HG03196 (cell line): ENCODE results near the gene UBXN4.
A peak's percentile ranks its signal among the peaks of the same experiment; 100 is the strongest.
"Not testable (repeated sequence)": the region's sequence is repeated elsewhere in the genome, so short reads cannot be mapped to it uniquely, and the experiment has no call there.

Source experiments
- ATAC-seq: cut with Tn5 transposase; IDR thresholded peaks from one replicate; pipeline ENCODE4 v1.9.1; 2021; ENCODE audit not compliant: unreplicated experiment

The UBXN4 gene

DNA sequence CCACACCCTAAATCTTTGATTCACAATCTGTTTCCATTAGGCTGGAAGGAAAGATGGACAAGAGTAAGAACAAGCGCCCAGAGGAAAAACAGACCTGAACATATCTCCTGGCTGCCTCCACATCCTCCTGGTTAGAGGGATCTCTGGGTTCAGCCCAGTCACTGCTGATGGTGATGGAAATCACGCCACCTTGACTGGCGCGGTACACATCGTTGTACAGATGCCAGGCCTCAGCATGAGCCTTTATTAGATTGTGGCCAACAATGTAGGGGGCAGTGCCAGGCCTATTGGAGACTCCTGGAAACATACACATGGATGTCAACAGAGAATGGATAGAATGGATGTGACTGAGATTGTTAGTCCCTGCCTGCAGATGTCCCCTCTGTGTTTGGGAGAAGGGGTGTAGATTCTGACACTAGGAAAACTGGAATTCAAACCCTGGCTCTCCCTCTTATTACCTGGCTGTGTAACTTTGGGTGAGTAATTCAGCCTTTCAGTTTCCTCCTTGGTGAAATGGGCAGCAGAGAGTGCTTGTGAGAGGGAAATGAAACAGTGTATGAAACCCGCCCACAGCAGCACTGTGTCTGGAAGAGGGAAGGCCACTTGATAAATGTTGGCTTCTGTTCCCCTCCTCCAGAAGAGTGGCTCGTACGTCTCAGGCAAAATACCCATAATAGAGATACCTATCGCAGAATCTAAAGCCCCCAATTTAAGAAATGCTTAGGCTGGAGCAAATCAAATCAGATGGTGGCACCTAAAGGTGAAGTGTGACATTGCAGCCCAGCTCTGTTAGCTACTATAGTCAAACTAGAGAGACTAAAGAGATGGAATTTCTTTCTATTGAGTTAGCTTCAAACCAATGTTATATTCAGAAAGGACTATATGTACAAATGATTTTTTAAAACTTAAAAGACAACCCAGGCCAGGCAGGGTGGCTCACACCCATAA lies 59.1 kb downstream of the UBXN4 start:
- ATAC-seq = no peak

DNA sequence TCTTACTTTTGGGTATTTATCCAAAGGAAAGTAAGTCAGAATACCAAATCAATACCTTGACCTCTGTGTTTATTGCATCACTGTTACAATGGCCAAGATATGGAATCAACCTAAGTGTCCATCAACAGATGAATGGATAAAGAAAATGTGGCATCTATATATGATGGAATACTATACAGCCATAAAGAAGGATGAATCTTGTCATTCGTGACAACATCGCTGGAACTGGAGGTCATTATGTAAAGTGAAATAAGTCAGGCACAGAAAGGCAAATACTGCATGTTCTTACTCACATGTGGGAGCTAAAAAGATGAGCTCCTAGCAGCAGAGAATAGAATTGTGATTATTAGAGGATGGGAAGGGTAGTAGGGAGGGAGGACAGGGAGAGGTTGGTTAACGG lies 60.7 kb downstream of the UBXN4 start:
- no peak for ATAC-seq

DNA sequence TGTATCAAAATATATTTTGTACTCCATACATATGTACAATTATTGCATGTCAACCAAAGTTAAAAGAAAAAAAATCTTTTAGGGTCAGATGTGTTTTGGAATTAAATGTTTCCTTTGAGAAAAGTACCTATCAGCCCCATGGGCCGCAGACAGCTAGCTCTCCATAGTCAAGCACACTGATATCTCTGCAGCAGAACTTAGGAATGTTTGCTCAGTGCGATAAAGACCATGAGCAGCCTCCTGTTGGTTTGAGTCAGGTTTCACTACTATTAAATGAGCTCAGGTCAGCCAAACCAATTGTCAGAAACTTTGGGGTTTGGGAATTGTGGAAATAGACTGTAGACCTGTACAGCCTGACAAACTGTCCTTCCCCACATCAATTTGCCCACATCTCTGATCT lies 61.6 kb downstream of the UBXN4 start:
- no peak for ATAC-seq

DNA sequence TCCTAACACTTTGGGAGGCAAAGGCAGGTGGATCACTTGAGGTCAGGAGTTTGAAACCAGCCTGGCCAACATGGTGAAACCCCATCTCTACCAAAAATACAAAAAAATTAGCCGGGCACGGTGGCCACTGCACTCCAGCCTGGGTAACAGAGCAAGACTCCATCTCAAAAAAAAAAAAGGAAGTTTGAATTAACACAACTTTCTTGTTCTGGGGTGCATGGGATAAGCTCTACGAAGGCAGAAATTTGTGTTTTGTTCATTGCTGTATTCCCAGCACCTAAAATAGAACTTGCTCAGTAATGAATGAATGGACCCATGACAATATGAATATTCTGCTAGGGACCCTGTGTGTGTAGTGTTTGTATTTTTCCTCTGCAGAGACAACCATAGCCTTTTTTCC lies 66.2 kb downstream of the UBXN4 start:
- not testable (repeated sequence) for ATAC-seq

DNA sequence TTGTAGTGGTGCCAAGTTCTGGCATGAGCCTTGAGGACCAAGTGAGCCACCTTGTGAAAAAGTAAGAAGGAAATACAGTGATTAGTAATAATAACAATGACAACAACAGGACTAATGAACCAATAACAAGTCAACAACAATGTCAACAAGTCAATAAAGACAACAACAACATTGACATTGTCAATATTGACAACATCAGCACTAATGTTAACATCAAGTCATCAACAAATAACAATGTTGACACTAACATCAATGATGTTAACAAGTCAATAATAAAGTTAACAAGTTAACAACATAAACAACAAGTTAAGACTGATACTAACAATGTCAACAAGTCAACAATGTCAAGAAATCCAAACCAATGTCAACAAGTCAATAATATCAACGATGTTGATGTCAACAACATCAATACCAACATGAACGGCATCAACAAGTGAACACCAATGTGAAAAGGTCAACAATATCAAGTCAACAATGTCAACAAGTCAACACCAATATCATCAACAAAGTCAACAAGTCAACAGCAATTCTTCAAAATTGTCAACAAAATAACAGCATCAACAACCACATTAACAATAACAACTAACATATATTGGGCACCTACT lies 71.4 kb downstream of the UBXN4 start:
- no peak for ATAC-seq

DNA sequence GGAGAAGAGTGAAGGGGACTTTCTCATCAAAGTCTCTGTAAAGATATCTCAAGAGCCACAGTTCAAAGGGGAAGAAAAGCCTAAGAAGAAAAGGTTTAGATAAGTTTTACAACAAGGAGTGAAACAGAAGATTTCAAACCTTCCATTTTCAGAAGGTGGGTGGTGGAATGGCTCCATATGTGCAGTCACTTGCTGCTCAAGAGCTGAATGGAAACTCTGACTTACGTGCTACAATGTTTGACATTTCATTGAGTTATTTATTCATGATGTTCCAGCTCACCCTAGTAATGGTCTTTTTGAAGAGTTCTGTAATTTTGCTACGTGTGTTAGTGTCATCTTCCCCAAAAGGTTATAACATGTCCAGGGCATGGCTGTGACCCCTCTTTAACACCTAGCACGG lies 73.6 kb downstream of the UBXN4 start:
- ATAC-seq = no peak

DNA sequence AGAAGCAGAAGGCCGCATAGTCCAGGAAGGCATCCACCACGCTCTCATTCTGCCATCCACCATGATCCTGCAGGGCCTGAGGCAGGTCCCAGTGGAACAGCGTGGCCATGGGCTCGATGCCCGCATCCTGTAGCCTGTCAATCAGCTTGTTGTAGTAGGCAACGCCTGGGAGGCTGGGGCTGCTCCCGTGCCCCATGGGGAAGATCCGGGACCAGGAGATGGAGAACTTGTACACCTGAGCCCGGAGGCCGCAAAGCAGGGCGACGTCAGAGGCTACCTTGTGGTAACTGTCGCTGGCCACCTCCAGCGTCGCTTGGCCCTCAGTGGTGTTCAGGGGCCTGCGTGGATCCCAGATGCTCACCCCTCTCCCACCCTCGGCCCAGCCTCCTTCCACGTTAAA lies 75.8 kb downstream of the UBXN4 start:
- no peak for ATAC-seq

DNA sequence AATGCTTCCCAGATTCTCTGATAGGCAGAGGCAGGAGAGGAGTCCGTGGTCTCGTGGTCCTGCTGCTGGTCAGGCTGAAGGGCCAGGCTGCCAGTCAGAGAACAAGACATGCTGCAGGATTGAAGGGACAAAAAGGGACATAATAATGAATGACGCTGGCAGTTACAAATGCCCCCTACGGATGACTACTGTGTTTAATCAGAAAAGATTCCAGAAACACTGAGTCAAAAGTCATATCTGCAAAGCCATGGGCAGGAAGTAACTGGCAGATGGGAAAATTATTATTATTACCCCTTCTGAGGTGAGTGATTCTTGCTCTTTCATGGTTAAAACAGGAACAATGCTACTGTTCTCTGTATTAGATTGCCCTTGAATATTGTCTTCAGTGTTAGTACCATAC lies 76.3 kb downstream of the UBXN4 start:
- ATAC-seq = no peak

DNA sequence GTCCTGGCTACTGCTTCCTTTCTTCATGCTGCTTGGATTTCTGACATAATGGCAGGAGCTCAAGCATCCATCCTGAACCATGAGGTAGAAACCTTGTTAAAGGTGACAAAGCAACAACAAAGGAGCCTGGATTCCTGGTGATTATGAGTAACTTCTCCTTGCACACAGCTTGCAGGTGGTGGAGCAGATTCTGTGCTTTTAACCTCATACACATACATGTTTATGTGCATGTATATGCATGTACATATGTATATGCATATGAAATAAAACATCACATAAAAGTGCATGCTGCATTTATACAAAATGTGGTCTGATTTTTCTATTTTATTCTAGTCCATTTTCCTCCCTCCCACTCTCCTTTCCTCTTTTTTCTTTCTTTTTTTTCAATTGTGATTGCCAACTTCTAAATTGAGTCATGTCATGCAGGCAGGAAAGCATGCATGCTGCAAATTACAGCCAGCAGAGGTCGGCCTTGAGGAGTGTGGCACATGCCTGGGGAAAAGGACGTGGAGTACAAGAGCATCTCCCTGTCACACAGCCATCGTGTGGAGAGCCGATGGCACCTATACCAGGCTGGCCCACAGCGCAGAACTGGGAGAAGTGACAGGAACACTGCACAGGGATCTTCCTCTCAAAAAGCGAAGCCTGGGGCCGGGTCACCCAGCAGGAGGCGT lies 77.4 kb downstream of the UBXN4 start:
- no peak for ATAC-seq

DNA sequence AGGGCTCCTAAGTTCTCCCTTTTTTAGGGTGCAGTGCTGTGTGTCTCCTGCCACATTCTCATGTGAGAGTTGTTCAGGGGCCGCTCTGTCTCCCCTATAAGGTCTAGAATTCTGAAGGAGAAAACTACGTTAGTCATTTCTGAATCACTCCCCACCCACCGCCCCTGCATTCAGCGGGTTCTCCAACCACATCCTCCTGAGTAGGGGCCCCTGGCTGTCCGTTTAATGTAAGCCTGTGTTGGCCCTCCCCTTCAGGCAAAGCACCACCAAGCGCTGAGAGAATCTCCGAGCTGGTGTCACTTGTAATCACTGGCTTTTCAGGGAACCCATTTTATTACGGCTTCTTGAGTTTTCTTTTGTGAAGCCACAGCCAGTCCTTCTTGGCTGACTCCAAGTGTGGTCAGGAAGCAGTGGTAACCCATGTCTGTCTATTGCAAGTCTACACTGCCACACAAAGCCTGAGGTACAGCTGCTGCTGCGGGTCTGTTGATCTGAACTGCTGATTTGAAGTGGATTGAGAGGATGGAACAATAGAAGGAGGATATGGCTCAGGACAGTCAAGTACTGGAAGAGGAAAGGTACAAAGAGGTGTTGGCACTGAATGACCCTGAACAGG lies 78.5 kb downstream of the UBXN4 start:
- ATAC-seq = peak; percentile 85

DNA sequence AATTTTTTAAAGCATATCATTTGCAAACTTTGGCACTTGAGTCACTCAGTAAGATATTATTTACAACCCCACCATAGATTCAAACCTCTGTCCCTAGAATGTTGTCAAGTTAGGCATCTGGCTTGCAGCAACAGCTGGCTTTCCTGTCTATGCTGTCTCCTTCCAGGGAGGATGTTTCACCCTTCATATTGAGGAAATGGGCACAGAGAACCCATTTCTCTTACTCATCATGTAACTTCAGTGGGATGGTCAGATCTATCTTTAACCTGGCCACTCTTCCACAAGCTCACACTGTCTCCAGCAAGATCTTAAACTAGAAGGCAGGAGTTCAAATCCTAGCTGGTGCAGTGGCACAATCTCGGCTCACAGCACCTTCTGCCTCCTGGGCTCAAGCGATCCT lies 79.5 kb downstream of the UBXN4 start:
- no peak for ATAC-seq

DNA sequence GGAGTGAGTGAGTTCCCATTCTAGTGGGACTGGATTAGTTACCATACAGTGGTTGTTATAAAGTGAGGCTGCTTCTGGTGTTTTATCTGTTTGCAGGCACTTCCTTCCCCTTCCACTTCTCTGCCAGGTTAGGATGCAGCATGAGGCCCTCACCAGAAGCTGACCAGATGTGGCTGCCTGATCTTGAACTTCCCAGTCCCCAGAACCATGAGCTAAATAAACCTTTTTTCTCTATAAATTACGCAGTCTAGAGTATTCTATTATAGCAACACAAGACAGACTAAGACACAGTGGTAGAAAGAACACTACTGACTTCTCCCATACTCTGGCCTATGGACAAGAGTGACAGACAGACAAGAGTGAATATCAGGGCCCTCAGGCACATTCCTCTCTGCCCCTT lies 81.2 kb downstream of the UBXN4 start:
- no peak for ATAC-seq

DNA sequence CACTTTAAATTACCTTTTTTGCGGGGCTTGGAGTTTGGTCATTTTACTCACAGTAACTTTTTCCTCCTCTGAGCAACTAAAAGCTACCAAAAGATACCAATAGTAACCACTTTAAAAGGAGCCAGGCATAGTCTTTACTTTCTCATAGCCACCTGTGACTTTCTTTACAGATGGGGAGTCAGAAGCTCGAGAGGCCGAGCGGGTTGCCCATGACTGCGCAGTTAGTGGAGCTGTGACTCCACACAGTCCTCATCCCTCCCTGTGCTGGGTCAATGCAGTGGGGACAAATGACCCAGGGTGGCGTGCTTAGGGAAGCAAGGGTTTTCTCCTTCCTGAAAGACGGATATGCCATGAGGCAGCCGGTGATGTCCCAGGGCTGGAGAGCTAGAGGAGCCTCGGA lies 83.5 kb downstream of the UBXN4 start:
- no peak for ATAC-seq

DNA sequence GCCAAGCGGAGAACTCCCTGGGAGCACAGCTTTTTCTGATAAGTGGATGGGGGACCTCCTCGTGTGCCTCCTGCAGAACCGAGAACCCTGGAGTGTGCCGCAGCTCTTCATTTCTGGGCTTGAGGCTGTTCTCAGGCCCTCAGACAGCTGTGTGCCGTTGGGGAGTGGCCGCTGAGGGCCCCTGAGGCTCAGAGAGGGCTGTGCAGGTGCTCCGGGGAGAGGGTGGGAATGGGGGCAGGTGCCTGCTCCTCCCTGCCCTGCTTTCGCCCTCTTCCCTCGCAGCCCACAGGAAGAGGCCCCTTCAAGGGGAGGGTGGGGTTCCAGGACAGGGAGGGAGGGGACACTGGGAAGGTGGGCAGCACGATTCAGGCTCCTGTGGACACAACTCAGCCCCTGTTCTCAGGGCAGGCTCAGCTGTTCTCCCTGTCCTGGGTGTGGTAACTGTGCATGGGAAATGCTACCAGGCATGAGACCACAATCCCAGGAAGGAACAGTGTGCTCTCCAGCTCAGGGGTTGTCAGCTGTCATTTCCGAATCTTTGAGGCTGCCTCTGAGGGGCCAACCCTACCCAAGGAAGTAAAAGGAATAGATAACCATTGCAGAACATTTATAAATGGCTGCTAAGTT lies 84.0 kb downstream of the UBXN4 start:
- no peak for ATAC-seq

DNA sequence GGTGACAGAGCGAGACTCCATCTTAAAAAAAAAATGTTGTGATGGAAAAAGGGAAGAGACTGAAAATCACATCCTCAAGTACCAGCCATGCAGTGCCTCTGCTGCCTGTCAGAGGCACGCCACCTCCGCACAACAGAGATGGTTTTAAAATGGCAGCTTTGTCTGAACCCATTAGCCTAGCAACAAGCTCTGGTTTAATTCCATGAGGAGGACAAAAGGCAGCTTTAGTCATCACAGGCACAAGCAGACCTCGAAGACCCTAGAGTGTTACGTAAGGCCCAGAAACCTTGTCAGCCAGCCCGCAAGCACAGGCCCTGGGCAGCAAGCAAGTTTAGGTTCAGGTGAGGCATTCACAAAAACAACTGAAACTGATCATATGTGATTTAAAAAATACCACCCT lies 84.9 kb downstream of the UBXN4 start:
- no peak for ATAC-seq

DNA sequence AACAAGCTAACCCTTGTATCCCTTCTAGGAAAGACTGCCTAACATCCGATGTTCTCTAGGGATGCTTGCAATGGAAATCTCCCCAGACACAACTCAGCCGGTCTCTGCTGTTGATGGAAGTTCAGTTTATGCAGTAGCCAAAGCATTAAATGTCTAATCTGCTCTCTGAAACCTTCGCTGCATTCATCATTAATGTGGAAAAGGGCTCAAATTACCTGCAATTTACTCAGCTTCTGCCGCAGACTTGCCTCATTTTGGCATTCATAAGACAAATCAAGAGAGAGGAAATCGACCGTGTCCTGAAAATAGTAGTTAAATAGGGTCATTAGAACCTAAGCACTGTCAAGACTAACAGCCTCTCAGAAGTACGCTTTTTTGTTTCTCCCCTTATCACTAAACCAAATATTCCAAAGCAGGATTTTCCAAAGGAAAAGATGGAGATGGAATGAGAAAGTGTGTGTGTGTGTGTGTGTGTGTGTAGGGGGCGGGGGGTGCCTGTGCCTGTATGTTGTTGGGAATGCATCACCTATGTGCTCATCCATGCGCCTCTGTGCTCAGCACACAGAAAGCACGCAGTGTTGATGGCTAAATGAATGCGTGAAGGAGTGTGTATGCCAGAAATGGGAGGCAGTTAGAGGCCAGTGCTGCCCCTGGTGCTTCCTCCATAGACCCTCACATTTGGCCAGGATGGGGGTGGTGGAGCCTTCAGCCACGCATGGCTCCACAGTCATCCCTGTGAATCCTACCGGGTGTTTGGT lies 87.9 kb downstream of the UBXN4 start:
- no peak for ATAC-seq

DNA sequence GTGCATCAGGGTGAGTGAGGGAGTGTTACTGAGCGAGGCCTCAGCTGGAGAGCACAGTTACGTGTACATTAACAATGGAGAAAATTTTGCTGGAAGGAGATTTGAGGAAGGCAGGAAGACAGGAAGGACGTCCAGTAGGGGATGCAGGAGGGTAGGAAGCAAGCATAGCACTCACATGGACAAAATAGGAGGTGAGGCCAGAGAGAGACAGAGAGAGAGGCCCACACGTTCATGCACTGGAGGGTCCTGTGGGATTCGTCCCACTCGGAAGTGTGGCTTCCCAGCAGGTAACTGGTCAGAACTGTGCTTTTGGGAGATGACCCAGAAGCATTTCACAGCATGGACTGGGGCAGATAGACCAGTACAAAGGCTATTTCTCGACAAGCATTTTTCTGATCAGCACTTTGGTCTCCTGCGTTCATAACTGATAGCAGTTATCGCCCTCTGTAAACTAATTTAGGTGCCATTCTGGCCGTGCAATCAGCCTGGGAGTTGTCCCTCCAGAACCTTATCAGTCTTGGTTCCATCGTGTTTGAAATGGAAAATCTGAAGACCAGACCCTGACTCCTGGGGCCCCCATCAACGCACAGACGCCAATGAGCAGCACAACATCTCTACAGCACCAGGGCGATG lies 89.6 kb downstream of the UBXN4 start:
- no peak for ATAC-seq

DNA sequence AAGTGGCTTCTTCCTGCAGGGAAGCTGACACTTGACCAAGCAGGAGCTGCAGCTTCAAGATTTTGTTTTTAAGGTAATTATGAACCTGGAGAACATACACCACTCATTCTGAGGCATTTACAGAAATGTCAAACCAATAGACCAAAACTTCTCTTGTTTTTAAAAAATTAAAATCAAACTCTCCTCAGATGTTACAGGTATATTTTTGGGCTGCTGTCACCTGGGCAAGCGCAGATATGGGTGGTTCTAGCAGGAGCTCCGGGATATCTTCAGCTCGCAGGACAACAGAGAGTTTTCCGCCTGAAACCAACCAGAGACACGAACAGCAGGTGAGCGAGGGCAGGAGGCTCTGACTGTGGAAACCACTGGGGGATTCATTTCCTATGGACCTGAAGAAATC lies 91.2 kb downstream of the UBXN4 start:
- ATAC-seq = no peak
